Esophagus (tissue), 2 donors: Measurements from ENCODE around the gene CIC. TPM values are rescaled to one million over a fixed set of nuclear protein-coding genes. Genes with fewer than 3 reads are reported as not detected.
A peak's percentile ranks its signal among the peaks of the same experiment; 100 is the strongest.

Experiments
- H3K27ac ChIP-seq, 2 donors: one replicate each; pipeline ENCODE4 v1.5.1; 2013; ENCODE audit warnings: low read depth in 2 of 2, mild to moderate bottlenecking in 2 of 2, inconsistent platforms in 1 of 2, low read length in 1 of 2, moderate library complexity in 1 of 2
- H3K27me3 ChIP-seq, 2 donors: one replicate each; pipeline ENCODE4 v1.6.1; 2013; ENCODE audit warnings: low read length in 2 of 2, control low read depth in 1 of 2, mild to moderate bottlenecking in 1 of 2; ENCODE audit not compliant: insufficient read depth in 2 of 2, control insufficient read depth in 1 of 2
- H3K36me3 ChIP-seq, 2 donors: one replicate each; pipeline ENCODE4 v1.6.1; 2013; ENCODE audit warnings: low read length in 1 of 2; ENCODE audit not compliant: control insufficient read depth in 2 of 2, insufficient read depth in 2 of 2
- H3K4me1 ChIP-seq, 2 donors: one replicate each; pipeline ENCODE4 v1.6.1; 2013; ENCODE audit warnings: low read length in 1 of 2; ENCODE audit not compliant: control insufficient read depth in 2 of 2, insufficient read depth in 2 of 2
- H3K4me3 ChIP-seq, 2 donors: one replicate each; pipeline ENCODE4 v1.5.1; 2013; ENCODE audit warnings: low read length in 2 of 2, mild to moderate bottlenecking in 2 of 2, low read depth in 1 of 2, moderate library complexity in 1 of 2
- H3K9me3 ChIP-seq, 2 donors: one replicate each; pipeline ENCODE4 v1.6.1; 2013; ENCODE audit warnings: mild to moderate bottlenecking in 2 of 2, low read depth in 1 of 2, low read length in 1 of 2, moderate library complexity in 1 of 2; ENCODE audit not compliant: control insufficient read depth in 2 of 2, insufficient read depth in 1 of 2
- WGBS, 2 donors: extraction: QIAGEN DNeasy Blood & Tissue Kit; methylation state at CpG; one replicate each; pipeline ENCODE4 v1.1.7; 2013; 5-methylcytosine and 5-hydroxymethylcytosine counted together
- polyA plus RNA-seq, 2 donors: library from polyadenylated mRNA; stranded (reverse); fragments of 200-250 nt; gene quantifications; one replicate each; pipeline ENCODE4 v1.2.3, GENCODE V29; 2013
- donor health status: healthy with polysubstance abuse.
- donor health status: Bipolar disorder and iron deficiency.

Gene CIC
- polyA plus RNA-seq, 2 donors, result 20.6 to 35.2 TPM

DNA sequence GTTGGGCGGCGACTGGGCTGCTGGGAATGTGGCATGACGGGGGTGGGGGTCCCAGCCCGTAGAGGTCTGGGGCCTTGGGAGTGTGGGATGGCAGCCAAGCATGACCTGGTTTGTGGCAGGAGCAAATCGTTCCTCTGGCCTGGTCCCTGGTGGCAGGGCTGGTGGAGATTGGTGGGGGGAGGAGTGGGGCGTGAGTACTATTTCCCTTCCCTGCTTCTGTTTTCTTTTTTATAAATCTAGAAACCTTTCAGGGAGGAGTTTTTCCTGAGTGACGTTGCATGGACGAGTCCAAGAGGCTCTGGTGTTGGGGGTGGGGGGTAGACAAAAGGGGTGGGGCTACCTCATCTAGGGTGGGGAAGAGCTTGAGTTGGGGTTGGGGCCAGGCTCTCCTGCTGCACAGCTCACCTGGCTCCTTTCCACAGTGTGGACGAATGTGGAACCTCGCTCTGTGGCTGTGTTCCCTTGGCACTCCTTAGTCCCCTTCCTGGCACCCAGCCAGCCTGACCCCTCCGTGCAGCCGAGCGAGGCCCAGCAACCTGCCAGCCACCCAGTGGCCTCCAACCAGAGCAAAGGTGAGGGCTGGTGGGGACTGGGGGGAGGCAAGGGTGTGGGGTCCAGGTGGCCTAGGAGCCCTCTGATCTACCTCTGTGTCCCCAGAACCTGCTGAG lies 17.4 kb downstream of the CIC start:
- H3K36me3 ChIP-seq, result peaks cover 14 to 41% of the 10 kb centered on the region in 2 donors
- no peaks in the 10 kb centered on the region for H3K9me3 ChIP-seq
- H3K27ac ChIP-seq, result peak overlapping the region; percentile 53 to 67
- 21 to 29% methylated on average over 13 of the region's 13 CpGs for WGBS, 2 donors
- H3K4me1 ChIP-seq, result peaks cover 9 to 41% of the 10 kb centered on the region in 2 donors
- no peaks in the 10 kb centered on the region for H3K27me3 ChIP-seq
- no peak overlapping the region for H3K4me3 ChIP-seq

DNA sequence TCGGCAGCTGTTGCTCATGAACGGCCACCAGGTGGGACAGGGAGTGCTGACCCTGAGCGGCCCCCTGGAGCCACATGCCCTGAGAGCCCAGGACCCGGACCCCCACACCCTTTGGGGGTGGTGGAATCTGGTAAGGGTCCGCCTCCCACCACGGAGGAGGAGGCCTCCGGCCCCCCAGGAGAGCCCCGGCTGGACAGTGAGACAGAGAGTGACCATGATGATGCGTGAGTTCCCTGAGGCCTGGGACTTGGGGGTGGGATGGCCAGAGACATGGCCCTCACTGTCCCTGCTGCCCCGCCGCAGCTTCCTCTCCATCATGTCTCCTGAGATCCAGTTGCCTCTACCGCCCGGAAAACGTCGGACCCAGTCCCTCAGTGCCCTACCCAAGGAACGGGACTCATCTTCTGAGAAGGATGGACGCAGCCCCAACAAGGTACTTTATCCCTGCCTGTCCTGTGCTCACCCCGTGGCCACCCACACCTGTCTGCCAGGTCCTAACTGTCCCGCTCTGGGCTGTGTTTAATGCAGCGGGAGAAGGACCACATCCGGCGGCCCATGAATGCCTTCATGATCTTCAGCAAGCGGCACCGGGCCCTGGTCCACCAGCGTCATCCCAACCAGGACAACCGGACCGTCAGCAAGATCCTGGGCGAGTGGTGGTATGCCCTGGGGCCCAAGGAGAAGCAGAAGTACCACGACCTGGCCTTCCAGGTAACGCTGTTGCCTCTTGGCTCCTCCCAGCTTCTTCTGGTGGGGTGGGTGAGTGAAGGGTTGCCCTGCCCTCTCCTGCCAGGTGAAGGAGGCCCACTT lies 18.2 kb downstream of the CIC start:
- H3K36me3 ChIP-seq, result peaks cover 14 to 47% of the 10 kb centered on the region in 2 donors
- H3K9me3 ChIP-seq, result no peaks in the 10 kb centered on the region
- H3K27ac ChIP-seq, result peak overlapping the region in 1 of 2 donors; percentile 56
- H3K27me3 ChIP-seq, result no peaks in the 10 kb centered on the region
- H3K4me3 ChIP-seq, result no peak overlapping the region
- H3K4me1 ChIP-seq, result peaks cover 3 to 34% of the 10 kb centered on the region in 2 donors
- WGBS, 2 donors, result 88 to 91% methylated on average over 28 to 30 of the region's 30 CpGs

DNA sequence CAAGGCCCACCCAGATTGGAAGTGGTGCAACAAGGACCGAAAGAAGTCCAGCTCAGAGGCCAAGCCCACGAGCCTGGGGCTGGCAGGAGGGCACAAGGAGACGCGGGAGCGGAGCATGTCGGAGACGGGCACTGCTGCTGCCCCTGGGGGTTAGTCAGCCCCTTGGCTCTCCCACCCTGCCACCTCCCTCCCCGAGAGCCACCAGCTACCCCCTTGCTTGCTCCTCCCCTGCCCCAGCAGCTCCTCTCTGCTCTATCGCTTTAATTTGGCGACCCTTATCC lies 18.7 kb downstream of the CIC start:
- 86 to 93% methylated on average over 7 to 10 of the region's 10 CpGs for WGBS, 2 donors
- Histone ChIP-seq H3K27ac (no peak overlapping the region), H3K9me3 (no peaks in the 10 kb centered on the region), H3K27me3 (no peaks in the 10 kb centered on the region), H3K4me1 (peaks cover 3 to 31% of the 10 kb centered on the region in 2 donors), H3K4me3 (no peak overlapping the region), H3K36me3 (peaks cover 14 to 53% of the 10 kb centered on the region in 2 donors)

DNA sequence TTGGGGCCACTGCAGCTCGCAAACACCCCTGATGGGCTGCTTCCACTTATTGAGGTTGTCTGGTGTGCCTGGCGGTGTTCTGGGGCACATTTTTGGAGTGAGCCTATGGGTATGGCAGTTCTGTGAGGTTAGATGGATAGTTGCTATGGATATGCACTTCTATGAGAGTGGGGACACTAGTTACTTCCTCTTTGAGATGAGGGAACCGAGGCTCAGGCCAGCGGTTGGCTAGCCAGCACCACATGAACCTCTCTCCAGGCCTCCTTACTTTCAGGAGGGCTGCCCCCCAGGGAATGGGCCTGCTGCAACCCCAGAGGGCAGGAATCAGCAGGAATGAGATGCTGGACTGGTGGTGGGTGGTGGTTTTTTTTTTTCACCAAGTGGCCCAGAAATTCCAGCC lies 19.3 kb downstream of the CIC start:
- no peak overlapping the region for H3K27ac ChIP-seq
- peaks cover 3 to 25% of the 10 kb centered on the region in 2 donors for H3K4me1 ChIP-seq
- H3K4me3 ChIP-seq, result no peak overlapping the region
- 84 to 87% methylated on average over 4 of the region's 4 CpGs for WGBS, 2 donors
- H3K9me3 ChIP-seq, result no peaks in the 10 kb centered on the region
- H3K36me3 ChIP-seq, result peaks cover 14 to 59% of the 10 kb centered on the region in 2 donors
- H3K27me3 ChIP-seq, result no peaks in the 10 kb centered on the region

DNA sequence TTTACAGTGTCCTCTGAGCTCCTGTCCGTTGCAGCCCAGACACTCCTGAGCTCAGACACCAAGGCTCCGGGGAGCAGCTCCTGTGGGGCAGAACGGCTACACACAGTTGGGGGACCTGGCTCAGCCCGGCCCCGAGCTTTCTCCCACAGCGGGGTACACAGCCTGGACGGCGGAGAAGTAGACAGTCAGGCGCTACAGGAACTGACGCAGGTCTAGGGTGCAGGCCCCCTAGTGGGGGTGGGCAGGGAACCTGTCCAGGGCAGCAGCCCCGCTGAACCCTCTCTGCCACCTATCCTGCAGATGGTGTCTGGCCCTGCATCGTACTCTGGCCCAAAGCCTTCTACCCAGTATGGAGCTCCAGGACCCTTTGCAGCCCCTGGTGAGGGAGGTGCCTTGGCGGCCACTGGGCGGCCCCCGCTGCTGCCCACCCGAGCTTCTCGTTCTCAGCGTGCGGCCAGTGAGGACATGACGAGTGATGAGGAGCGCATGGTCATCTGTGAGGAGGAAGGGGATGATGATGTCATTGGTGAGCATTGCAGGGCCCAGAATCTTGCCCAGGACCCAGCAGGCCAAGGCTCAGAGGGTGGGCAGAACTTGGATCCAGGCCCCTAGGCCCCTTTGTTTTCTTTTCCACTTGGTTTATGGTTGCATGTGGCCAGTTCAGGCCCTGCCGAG lies 20.0 kb downstream of the CIC start:
- peaks cover 15 to 64% of the 10 kb centered on the region in 2 donors for H3K36me3 ChIP-seq
- 89 to 90% methylated on average over 22 of the region's 22 CpGs for WGBS, 2 donors
- no peak overlapping the region for H3K27ac ChIP-seq
- H3K4me3 ChIP-seq, result no peak overlapping the region
- H3K9me3 ChIP-seq, result no peaks in the 10 kb centered on the region
- H3K4me1 ChIP-seq, result peaks cover 3 to 23% of the 10 kb centered on the region in 2 donors
- no peaks in the 10 kb centered on the region for H3K27me3 ChIP-seq

DNA sequence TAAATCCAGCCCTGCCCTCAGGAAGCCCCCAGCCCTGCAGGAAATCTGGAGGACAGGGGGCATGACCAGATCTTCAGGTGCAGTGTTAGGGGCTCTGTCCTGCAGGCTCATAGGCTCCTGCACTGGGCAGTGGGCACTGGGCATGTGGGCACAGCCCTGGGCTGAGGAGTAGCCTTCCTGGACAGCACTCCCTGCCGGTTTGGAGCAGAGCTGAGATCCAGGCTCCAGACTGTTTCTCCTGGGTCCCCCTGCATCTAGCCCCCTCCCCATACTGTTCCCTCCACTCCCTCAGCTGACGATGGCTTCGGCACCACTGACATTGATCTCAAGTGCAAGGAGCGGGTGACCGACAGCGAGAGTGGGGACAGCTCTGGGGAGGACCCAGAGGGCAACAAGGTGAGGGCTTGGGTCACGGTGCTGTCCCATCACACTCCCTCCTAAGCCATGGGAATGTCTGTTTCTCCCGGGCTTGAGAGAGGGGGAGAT lies 20.5 kb downstream of the CIC start:
- Histone ChIP-seq H3K4me3 (no peak overlapping the region), H3K27ac (no peak overlapping the region), H3K4me1 (peaks cover 3 to 22% of the 10 kb centered on the region in 2 donors), H3K27me3 (no peaks in the 10 kb centered on the region), H3K36me3 (peaks cover 19 to 70% of the 10 kb centered on the region in 2 donors), H3K9me3 (no peaks in the 10 kb centered on the region)
- WGBS, 2 donors, result 85 to 87% methylated on average over 8 of the region's 8 CpGs

DNA sequence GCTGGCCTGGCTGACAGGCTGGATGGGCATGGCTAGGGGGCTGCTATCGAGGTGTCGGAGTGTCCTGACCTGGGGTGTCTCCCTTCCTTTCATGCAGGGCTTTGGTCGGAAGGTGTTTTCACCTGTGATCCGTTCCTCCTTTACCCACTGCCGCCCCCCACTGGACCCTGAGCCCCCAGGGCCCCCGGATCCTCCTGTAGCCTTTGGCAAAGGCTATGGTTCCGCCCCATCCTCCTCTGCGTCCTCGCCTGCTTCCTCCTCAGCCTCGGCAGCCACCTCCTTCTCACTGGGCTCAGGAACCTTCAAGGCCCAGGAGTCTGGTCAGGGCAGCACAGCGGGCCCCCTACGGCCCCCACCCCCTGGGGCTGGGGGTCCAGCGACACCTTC lies 21.1 kb downstream of the CIC start:
- Histone ChIP-seq H3K4me1 (peaks cover 3 to 17% of the 10 kb centered on the region in 2 donors), H3K4me3 (no peak overlapping the region), H3K27me3 (no peaks in the 10 kb centered on the region), H3K27ac (no peak overlapping the region), H3K36me3 (peaks cover 19 to 71% of the 10 kb centered on the region in 2 donors), H3K9me3 (no peaks in the 10 kb centered on the region)
- WGBS, 2 donors, result 83 to 84% methylated on average over 13 of the region's 13 CpGs

DNA sequence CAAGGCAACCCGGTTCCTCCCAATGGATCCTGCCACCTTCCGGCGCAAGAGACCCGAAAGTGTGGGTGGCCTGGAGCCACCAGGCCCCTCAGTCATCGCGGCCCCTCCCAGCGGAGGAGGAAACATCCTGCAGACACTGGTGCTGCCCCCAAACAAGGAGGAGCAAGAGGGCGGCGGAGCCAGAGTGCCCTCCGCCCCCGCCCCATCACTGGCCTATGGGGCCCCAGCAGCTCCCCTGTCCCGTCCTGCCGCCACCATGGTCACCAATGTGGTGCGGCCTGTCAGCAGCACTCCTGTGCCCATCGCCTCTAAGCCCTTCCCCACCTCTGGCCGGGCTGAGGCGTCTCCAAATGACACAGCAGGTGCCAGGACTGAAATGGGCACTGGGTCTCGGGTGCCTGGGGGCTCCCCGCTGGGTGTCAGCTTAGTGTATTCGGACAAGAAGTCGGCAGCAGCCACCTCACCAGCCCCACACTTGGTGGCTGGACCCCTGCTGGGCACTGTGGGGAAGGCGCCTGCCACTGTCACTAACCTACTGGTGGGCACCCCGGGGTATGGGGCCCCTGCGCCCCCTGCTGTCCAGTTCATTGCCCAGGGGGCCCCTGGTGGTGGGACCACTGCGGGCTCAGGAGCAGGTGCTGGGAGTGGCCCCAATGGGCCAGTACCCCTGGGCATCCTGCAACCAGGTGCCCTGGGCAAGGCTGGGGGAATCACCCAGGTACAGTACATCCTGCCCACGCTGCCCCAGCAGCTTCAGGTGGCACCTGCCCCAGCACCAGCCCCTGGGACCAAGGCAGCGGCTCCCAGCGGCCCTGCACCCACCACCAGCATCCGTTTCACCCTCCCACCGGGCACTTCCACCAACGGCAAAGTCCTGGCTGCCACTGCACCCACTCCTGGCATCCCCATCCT lies 21.7 kb downstream of the CIC start:
- Histone ChIP-seq H3K36me3 (peaks cover 19 to 73% of the 10 kb centered on the region in 2 donors), H3K4me1 (peaks cover 3 to 11% of the 10 kb centered on the region in 2 donors), H3K27ac (no peak overlapping the region), H3K27me3 (no peaks in the 10 kb centered on the region), H3K4me3 (no peak overlapping the region), H3K9me3 (no peaks in the 10 kb centered on the region)
- whole genome bisulfite sequencing, 2 donors, result 82 to 84% methylated on average over 27 to 31 of the region's 31 CpGs

DNA sequence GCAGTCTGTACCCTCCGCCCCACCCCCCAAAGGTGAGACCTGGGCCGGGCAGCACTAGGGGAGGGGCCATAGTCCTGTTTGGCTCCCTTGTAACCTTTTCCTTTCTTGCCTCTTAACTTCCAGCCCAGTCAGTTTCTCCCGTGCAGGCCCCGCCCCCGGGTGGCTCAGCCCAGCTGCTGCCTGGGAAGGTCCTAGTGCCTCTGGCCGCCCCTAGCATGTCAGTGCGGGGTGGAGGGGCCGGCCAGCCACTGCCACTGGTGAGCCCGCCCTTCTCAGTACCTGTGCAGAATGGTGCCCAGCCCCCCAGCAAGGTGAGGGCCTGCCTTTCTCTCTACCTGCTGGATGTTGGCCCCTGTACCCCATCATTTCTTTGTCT lies 22.4 kb downstream of the CIC start:
- peaks cover 0 to 5% of the 10 kb centered on the region in 2 donors for H3K4me1 ChIP-seq

More for the DNA sequence above, 22.4 kb downstream of the CIC start:
- 51 to 52% methylated on average over 9 of the region's 9 CpGs for WGBS, 2 donors
- H3K4me3 ChIP-seq, result no peak overlapping the region
- no peaks in the 10 kb centered on the region for H3K27me3 ChIP-seq
- H3K36me3 ChIP-seq, result peaks cover 19 to 73% of the 10 kb centered on the region in 2 donors
- H3K27ac ChIP-seq, result no peak overlapping the region
- H3K9me3 ChIP-seq, result no peaks in the 10 kb centered on the region
